ENCODE measurements around the gene GYG2. TPM values are rescaled to one million over a fixed set of nuclear protein-coding genes. Genes with fewer than 3 reads are reported as not detected.
A peak's percentile ranks its signal among the peaks of the same experiment; 100 is the strongest.
"Not testable (repeated sequence)": the region's sequence is repeated elsewhere in the genome, so short reads cannot be mapped to it uniquely, and the experiment has no call there.

Gene GYG2
- total RNA-seq, 1 donor from 2014 or later = 117 TPM

DNA sequence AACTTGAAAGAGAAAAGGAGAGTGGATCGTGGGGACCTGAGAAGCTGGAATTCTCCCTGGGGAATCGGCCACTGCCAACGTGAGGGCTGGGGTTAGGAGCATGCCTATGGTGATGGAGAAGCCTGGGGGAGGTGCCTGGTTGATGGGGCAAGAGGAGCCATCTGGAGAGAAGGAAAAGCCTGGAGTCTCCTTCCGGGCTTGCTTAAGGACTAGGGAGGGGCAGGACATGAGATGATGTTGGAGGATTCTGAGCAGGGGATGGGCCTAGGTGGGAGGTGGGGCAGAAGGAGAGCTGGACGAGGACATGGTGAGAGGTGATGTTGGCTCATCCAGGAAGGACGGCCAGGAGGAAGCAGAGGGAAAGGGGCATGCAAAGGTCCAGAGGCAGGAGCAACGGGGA lies 35.0 kb upstream of the GYG2 start:
- no peak for DNase-seq (ENCODE audit: low spot score, unreplicated experiment)

DNA sequence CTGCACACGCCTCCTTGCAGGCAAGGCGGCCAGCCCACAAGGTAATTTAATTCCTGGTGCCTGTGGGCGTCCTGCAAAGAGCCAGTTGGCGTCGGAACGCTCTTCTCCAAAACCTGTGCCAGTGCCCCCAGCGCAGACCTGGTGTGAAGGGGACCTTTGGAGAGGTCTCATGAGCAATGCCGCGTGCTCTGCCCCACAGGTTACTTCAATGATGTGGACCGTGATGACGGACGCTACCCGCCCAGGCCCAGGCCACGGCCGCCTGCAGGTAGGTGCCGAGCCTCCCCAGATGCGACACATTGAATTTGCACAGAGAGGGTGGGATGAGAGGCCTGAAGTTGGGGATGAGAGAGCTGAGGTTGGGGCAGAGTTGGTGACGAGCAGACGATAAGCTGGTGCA lies 34.4 kb upstream of the GYG2 start:
- H3K9me3 Mint-ChIP-seq (ENCODE audit: low read depth) = no peaks in the 10 kb centered on the region
- no peak for DNase-seq (ENCODE audit: low spot score, unreplicated experiment)
- peaks cover 5% of the 10 kb centered on the region for H3K4me1 Mint-ChIP-seq (ENCODE audit: low read depth)
- peaks cover 4% of the 10 kb centered on the region for H3K36me3 Mint-ChIP-seq (ENCODE audit: insufficient read depth)
- no peak overlapping the region for H3K4me3 Mint-ChIP-seq (ENCODE audit: low read depth)
- no peaks in the 10 kb centered on the region for H3K27me3 Mint-ChIP-seq
- no peak for TF ChIP-seq CTCF (IDR thresholded peaks at IDR 0.05; ENCODE audit: unreplicated experiment)
- no peak overlapping the region for H3K27ac Mint-ChIP-seq

More for the DNA sequence above, 35.0 kb upstream of the GYG2 start:
- no peak for TF ChIP-seq CTCF (IDR thresholded peaks at IDR 0.05; ENCODE audit: unreplicated experiment)
- Mint-ChIP-seq H3K4me1 (ENCODE audit: low read depth) (peaks cover 2% of the 10 kb centered on the region), H3K27ac (no peak overlapping the region), H3K4me3 (ENCODE audit: low read depth) (no peak overlapping the region), H3K36me3 (ENCODE audit: insufficient read depth) (peaks cover 4% of the 10 kb centered on the region), H3K9me3 (ENCODE audit: low read depth) (no peaks in the 10 kb centered on the region), H3K27me3 (no peaks in the 10 kb centered on the region)

GRCh38 chrX:2796808-2797207 lies 31.9 kb upstream of the GYG2 start:
- not testable (repeated sequence) for DNase-seq (ENCODE audit: low spot score, unreplicated experiment); H3K27ac Mint-ChIP-seq; H3K27me3 Mint-ChIP-seq; H3K9me3 Mint-ChIP-seq (ENCODE audit: low read depth); H3K36me3 Mint-ChIP-seq (ENCODE audit: insufficient read depth); H3K4me3 Mint-ChIP-seq (ENCODE audit: low read depth)
- peaks cover 17% of the 10 kb centered on the region for H3K4me1 Mint-ChIP-seq (ENCODE audit: low read depth)

DNA sequence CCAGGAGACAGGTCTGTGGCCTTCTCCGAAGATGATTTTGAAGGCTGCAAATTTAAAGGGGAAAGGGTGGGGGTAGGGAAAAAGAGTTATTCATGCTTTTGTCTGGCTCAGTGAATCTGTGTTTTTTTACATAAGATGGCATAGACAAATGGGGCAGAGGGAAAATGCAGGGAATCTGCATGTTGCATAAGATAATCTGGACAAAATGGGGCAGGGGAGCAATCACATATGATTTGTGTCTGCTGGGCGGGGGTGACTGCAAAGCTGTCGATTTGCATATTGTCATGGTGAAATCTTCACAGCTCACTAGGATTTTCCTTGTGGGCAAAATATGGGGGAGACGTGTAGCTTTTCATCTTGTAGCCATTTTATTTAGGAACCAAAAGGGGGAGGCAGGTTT lies 29.4 kb upstream of the GYG2 start:
- no peak overlapping the region for H3K27ac Mint-ChIP-seq
- peaks cover 28% of the 10 kb centered on the region for H3K4me1 Mint-ChIP-seq (ENCODE audit: low read depth)
- H3K27me3 Mint-ChIP-seq = no peaks in the 10 kb centered on the region
- H3K4me3 Mint-ChIP-seq (ENCODE audit: low read depth) = no peak overlapping the region
- DNase-seq (ENCODE audit: low spot score, unreplicated experiment) = no peak
- TF ChIP-seq CTCF (IDR thresholded peaks at IDR 0.05; ENCODE audit: unreplicated experiment) = no peak
- peaks cover 1% of the 10 kb centered on the region for H3K36me3 Mint-ChIP-seq (ENCODE audit: insufficient read depth)
- H3K9me3 Mint-ChIP-seq (ENCODE audit: low read depth) = no peaks in the 10 kb centered on the region

GRCh38 chrX:2799980-2800379 lies 28.8 kb upstream of the GYG2 start:
- DNase-seq (ENCODE audit: low spot score, unreplicated experiment); H3K27ac Mint-ChIP-seq; H3K4me3 Mint-ChIP-seq (ENCODE audit: low read depth); H3K36me3 Mint-ChIP-seq (ENCODE audit: insufficient read depth); H3K9me3 Mint-ChIP-seq (ENCODE audit: low read depth); H3K27me3 Mint-ChIP-seq: not testable (repeated sequence)
- H3K4me1 Mint-ChIP-seq (ENCODE audit: low read depth) = peaks cover 30% of the 10 kb centered on the region

DNA sequence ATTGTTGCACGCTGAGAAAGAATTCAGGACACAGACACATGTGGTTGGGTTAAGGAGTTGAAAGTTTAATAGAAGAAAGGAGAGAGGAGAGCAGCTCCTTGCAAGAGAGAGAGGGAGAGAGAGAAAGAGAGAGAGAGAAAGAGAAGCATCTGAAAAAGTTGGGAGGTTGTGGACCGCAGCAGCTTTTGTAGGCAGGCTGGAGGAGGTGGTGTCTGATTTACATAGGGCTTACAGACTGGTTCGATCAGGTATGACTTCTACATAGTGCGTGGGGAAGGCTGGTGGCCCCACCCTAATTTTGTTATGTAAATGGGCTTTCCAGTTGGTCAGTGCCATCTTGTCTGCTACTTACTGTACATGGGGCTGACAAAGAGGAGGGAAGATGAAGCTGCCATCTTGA lies 27.5 kb upstream of the GYG2 start:
- no peaks in the 10 kb centered on the region for H3K9me3 Mint-ChIP-seq (ENCODE audit: low read depth)
- peaks cover 32% of the 10 kb centered on the region for H3K4me1 Mint-ChIP-seq (ENCODE audit: low read depth)
- no peaks in the 10 kb centered on the region for H3K27me3 Mint-ChIP-seq
- no peak for TF ChIP-seq CTCF (IDR thresholded peaks at IDR 0.05; ENCODE audit: unreplicated experiment)
- DNase-seq (ENCODE audit: low spot score, unreplicated experiment) = no peak
- peaks cover 1% of the 10 kb centered on the region for H3K36me3 Mint-ChIP-seq (ENCODE audit: insufficient read depth)
- H3K4me3 Mint-ChIP-seq (ENCODE audit: low read depth) = no peak overlapping the region
- no peak overlapping the region for H3K27ac Mint-ChIP-seq

DNA sequence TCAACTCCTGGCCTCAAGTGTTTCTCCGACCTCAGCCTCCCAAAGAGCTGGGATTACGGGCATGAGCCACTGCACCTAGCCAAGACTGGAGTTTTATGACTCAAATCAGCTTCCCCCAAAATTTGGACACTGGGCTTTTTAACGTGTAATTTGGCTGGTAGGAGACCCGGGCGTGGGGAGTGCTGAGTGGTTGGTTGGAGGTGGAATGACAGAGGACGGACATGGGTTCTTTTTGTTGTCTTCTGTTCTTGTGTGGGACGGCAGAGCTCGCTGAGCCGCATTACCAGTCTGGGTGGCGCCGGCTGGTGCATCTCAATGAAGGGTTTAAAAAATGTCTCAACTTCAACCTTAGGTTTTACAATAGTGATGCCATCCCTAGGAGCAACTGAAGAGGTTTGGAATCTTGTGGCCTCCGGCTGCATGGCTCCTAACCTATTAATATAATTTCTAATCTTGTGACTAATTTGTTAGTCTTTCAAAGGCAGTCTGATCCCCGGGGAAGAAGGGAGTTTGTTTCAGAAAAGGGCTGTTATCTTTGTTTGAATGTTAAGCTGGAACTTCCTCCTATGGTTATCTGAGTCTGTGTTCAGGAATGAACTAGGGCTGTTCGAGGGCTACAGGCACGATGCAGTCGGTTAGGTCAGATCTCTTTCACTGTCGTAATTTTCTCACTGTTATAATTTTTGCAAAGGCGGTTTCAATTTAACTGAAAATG lies 26.2 kb upstream of the GYG2 start:
- DNase-seq (ENCODE audit: low spot score, unreplicated experiment); H3K4me3 Mint-ChIP-seq (ENCODE audit: low read depth); H3K9me3 Mint-ChIP-seq (ENCODE audit: low read depth); H3K27me3 Mint-ChIP-seq; H3K36me3 Mint-ChIP-seq (ENCODE audit: insufficient read depth): not testable (repeated sequence)
- H3K4me1 Mint-ChIP-seq (ENCODE audit: low read depth) = peaks cover 32% of the 10 kb centered on the region
- H3K27ac Mint-ChIP-seq = peak overlapping the region; percentile 88

GRCh38 chrX:2803486-2803885 lies 25.2 kb upstream of the GYG2 start:
- peaks cover 35% of the 10 kb centered on the region for H3K4me1 Mint-ChIP-seq (ENCODE audit: low read depth)
- H3K27ac Mint-ChIP-seq; DNase-seq (ENCODE audit: low spot score, unreplicated experiment); H3K36me3 Mint-ChIP-seq (ENCODE audit: insufficient read depth); H3K9me3 Mint-ChIP-seq (ENCODE audit: low read depth); H3K27me3 Mint-ChIP-seq; H3K4me3 Mint-ChIP-seq (ENCODE audit: low read depth): not testable (repeated sequence)

GRCh38 chrX:2804106-2804843 lies 24.5 kb upstream of the GYG2 start:
- not testable (repeated sequence) for H3K27me3 Mint-ChIP-seq; H3K36me3 Mint-ChIP-seq (ENCODE audit: insufficient read depth); H3K9me3 Mint-ChIP-seq (ENCODE audit: low read depth); DNase-seq (ENCODE audit: low spot score, unreplicated experiment); H3K27ac Mint-ChIP-seq; H3K4me3 Mint-ChIP-seq (ENCODE audit: low read depth)
- peaks cover 34% of the 10 kb centered on the region for H3K4me1 Mint-ChIP-seq (ENCODE audit: low read depth)
